HepG2 (cell line): ENCODE results near the gene TRIM2. TPM values are rescaled to one million over a fixed set of nuclear protein-coding genes. Genes with fewer than 3 reads are reported as not detected.

Experiments
- ATAD3A ChIP-seq: sonication (generic); formaldehyde crosslinking; IDR thresholded peaks from 2 replicates; pipeline ENCODE4 v1.4.0; 2020; ENCODE audit warnings: missing genetic modification reagents
- IRF2 ChIP-seq: IDR thresholded peaks from 2 replicates; pipeline ENCODE4 v1.6.1; 2018; ENCODE audit warnings: missing genetic modification reagents, missing compliant biosample characterization
- KAT8 ChIP-seq: IDR thresholded peaks from 2 replicates; pipeline ENCODE4 v1.6.1; 2016; ENCODE audit warnings: missing genetic modification reagents, missing compliant biosample characterization
- KDM3A ChIP-seq: IDR thresholded peaks from 2 replicates; pipeline ENCODE4 v1.6.1; 2018; ENCODE audit warnings: low read depth, missing compliant biosample characterization
- KMT2A ChIP-seq: sonication (generic); formaldehyde crosslinking; IDR thresholded peaks from 2 replicates; pipeline ENCODE4 v1.4.0; 2020; ENCODE audit warnings: missing genetic modification reagents
- MEIS2 ChIP-seq: sonication (generic); formaldehyde crosslinking; IDR thresholded peaks from 2 replicates; pipeline ENCODE4 v1.9.0; 2021; ENCODE audit warnings: mild to moderate bottlenecking, missing genetic modification reagents
- PHF21A ChIP-seq: sonication (generic); formaldehyde crosslinking; IDR thresholded peaks from 2 replicates; pipeline ENCODE4 v1.5.0; 2020; ENCODE audit warnings: mild to moderate bottlenecking, missing genetic modification reagents
- RXRB ChIP-seq: IDR thresholded peaks from 2 replicates; pipeline ENCODE4 v1.6.1; 2016; ENCODE audit warnings: borderline replicate concordance, missing genetic modification reagents, missing compliant biosample characterization
- TBX2 ChIP-seq: sonication (generic); formaldehyde crosslinking; IDR thresholded peaks from 2 replicates; pipeline ENCODE4 v1.5.0; 2020; ENCODE audit warnings: missing genetic modification reagents, mild to moderate bottlenecking, borderline replicate concordance
- ZFP90 ChIP-seq: sonication (generic); formaldehyde crosslinking; IDR thresholded peaks from 2 replicates; pipeline ENCODE4 v1.8.0; 2022; ENCODE audit warnings: missing genetic modification reagents, mild to moderate bottlenecking, inconsistent platforms, borderline replicate concordance
- ZNF160 ChIP-seq: sonication (generic); formaldehyde crosslinking; IDR thresholded peaks from 2 replicates; pipeline ENCODE4 v1.8.0; 2022; ENCODE audit warnings: mild to moderate bottlenecking, inconsistent platforms, missing genetic modification reagents
- ZNF17 ChIP-seq: sonication (generic); formaldehyde crosslinking; IDR thresholded peaks from 2 replicates; pipeline ENCODE4 v1.5.0; 2020; ENCODE audit warnings: mild to moderate bottlenecking, missing genetic modification reagents
- ZNF251 ChIP-seq: sonication (generic); formaldehyde crosslinking; IDR thresholded peaks from 2 replicates; pipeline ENCODE4 v1.9.0; 2021; ENCODE audit warnings: mild to moderate bottlenecking, missing genetic modification reagents
- ZNF296 ChIP-seq: sonication (generic); formaldehyde crosslinking; conservative IDR thresholded peaks from 2 replicates; pipeline ENCODE4 v1.5.0; 2020; ENCODE audit warnings: mild to moderate bottlenecking, missing genetic modification reagents
- ZNF570 ChIP-seq: sonication (generic); formaldehyde crosslinking; IDR thresholded peaks from 2 replicates; pipeline ENCODE4 v1.4.0; 2020; ENCODE audit warnings: mild to moderate bottlenecking, missing genetic modification reagents, borderline replicate concordance
- ZNF577 ChIP-seq: sonication (generic); formaldehyde crosslinking; IDR thresholded peaks from 2 replicates; pipeline ENCODE4 v1.4.0; 2020; ENCODE audit warnings: mild to moderate bottlenecking, low read depth, missing genetic modification reagents, borderline replicate concordance
- ZNF619 ChIP-seq: sonication (generic); formaldehyde crosslinking; IDR thresholded peaks from 2 replicates; pipeline ENCODE4 v1.4.0; 2020; ENCODE audit warnings: mild to moderate bottlenecking, missing genetic modification reagents
- polyA plus RNA-seq, 8 experiments: library from polyadenylated mRNA; depleted of rRNA in 3 of 8; stranded (reverse) in 7 of 8; unstranded in 1 of 8; fragments of >200 nt; fragmentation: Illumina TruSeq in 4 of 8; extraction: Trizol in 4 of 8; gene quantifications; 2 replicates each; pipeline versions ENCODE4 v1.2.1 to v1.2.3, GENCODE V29; 2011 to 2016; ENCODE audit warnings: low read depth in 4 of 8, missing spikeins in 1 of 8, mixed read lengths in 1 of 8; ENCODE audit not compliant: insufficient read depth in 1 of 8
- total RNA-seq, 5 experiments: library from RNA; depleted of rRNA; stranded (reverse); fragments of >200 nt; fragmentation: Illumina TruSeq; extraction: Trizol; gene quantifications; 2 replicates each; pipeline ENCODE4 v1.2.3, GENCODE V29; 2016; ENCODE audit warnings: low read depth in 1 of 5
- TF ChIP-seq, protein P1 (sequence below): sonication (generic); formaldehyde crosslinking; IDR thresholded peaks from 2 replicates; pipeline ENCODE4 v1.4.0; 2020; ENCODE audit warnings: missing genetic modification reagents
- TF ChIP-seq, protein P2 (sequence below): sonication (generic); formaldehyde crosslinking; IDR thresholded peaks from 2 replicates; pipeline ENCODE4 v1.5.1; 2020; ENCODE audit warnings: missing genetic modification reagents, mild to moderate bottlenecking, borderline replicate concordance
- TF ChIP-seq, protein P3 (sequence below): sonication (generic); formaldehyde crosslinking; IDR thresholded peaks from 2 replicates; pipeline ENCODE4 v1.5.0; 2020; ENCODE audit warnings: missing genetic modification reagents
- TF ChIP-seq, protein P4 (sequence below): sonication (generic); formaldehyde crosslinking; IDR thresholded peaks from 2 replicates; pipeline ENCODE4 v1.9.0; 2022; ENCODE audit warnings: low read depth, missing genetic modification reagents
- TF ChIP-seq, protein P5 (sequence below): sonication (generic); formaldehyde crosslinking; IDR thresholded peaks from 2 replicates; pipeline ENCODE4 v1.4.0; 2020; ENCODE audit warnings: missing genetic modification reagents

TRIM2 gene
- total and polyA plus RNA-seq, 2 of the 13 experiments (the other 11 are each of a cell fraction or from before 2014, with no cell fraction given) = 2.1 to 4.2 TPM

DNA sequence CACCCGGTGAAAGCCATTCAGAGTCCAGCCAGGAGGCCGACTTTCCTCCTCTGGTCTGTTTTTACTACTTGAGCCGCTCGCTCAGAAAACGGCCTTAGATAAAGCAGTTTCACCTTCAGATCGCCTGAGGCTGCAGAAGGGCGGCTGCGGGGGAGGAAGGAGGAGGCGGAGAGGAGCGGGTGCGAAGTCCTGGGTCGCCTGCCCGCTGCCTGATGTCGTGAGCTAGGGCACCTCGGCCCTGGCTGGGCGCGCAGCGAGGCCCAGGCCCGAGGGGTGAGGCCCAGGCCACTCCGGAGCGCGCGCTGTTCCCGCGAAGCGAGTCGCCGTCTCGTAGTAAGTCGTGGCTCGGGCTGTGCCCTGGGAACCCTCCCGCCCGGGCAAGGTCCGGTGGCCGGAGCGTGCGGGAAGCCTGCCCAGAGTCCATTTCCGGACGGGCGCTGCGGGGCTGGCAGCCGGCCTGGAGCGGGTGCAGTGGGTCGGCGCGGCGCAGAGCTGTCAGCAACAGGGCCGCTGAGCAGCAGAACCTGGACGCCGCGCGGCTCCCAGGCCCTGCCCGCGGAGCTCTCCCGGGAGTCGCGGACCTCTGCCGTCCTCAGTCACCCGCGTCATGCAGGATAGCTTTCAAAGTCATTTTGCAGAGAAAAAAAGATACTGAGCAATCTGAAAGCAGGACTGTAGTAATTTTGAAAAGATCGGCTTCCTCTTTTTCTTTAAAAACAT lies 18.6 kb downstream of the TRIM2 start (continued):
- TF ChIP-seq, protein P1, sequence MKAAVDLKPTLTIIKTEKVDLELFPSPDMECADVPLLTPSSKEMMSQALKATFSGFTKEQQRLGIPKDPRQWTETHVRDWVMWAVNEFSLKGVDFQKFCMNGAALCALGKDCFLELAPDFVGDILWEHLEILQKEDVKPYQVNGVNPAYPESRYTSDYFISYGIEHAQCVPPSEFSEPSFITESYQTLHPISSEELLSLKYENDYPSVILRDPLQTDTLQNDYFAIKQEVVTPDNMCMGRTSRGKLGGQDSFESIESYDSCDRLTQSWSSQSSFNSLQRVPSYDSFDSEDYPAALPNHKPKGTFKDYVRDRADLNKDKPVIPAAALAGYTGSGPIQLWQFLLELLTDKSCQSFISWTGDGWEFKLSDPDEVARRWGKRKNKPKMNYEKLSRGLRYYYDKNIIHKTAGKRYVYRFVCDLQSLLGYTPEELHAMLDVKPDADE (CRISPR knock-in tag) = no peak
- peak; percentile 91 for TF ChIP-seq ZNF296 (CRISPR knock-in tag)
- no peak for TF ChIP-seq ZNF160 (CRISPR knock-in tag)
- TF ChIP-seq ATAD3A (CRISPR knock-in tag) = no peak
- TF ChIP-seq RXRB (CRISPR knock-in tag) = no peak
- TF ChIP-seq ZNF251 (CRISPR knock-in tag) = peak; percentile 51; the same call in 1 of the 2 replicates
- no peak for TF ChIP-seq ZNF619 (CRISPR knock-in tag)
- TF ChIP-seq, protein P2, sequence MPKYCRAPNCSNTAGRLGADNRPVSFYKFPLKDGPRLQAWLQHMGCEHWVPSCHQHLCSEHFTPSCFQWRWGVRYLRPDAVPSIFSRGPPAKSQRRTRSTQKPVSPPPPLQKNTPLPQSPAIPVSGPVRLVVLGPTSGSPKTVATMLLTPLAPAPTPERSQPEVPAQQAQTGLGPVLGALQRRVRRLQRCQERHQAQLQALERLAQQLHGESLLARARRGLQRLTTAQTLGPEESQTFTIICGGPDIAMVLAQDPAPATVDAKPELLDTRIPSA (CRISPR knock-in tag) = 0 out of 2 replicates have a peak, but pooled peaks have one; percentile 39
- TF ChIP-seq TBX2 (CRISPR knock-in tag) = peak; percentile 65; the same call in 1 of the 2 replicates
- TF ChIP-seq, protein P3, sequence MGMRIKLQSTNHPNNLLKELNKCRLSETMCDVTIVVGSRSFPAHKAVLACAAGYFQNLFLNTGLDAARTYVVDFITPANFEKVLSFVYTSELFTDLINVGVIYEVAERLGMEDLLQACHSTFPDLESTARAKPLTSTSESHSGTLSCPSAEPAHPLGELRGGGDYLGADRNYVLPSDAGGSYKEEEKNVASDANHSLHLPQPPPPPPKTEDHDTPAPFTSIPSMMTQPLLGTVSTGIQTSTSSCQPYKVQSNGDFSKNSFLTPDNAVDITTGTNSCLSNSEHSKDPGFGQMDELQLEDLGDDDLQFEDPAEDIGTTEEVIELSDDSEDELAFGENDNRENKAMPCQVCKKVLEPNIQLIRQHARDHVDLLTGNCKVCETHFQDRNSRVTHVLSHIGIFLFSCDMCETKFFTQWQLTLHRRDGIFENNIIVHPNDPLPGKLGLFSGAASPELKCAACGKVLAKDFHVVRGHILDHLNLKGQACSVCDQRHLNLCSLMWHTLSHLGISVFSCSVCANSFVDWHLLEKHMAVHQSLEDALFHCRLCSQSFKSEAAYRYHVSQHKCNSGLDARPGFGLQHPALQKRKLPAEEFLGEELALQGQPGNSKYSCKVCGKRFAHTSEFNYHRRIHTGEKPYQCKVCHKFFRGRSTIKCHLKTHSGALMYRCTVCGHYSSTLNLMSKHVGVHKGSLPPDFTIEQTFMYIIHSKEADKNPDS (CRISPR knock-in tag) = no peak
- TF ChIP-seq KMT2A = peak; percentile 82
- TF ChIP-seq, protein P4, sequence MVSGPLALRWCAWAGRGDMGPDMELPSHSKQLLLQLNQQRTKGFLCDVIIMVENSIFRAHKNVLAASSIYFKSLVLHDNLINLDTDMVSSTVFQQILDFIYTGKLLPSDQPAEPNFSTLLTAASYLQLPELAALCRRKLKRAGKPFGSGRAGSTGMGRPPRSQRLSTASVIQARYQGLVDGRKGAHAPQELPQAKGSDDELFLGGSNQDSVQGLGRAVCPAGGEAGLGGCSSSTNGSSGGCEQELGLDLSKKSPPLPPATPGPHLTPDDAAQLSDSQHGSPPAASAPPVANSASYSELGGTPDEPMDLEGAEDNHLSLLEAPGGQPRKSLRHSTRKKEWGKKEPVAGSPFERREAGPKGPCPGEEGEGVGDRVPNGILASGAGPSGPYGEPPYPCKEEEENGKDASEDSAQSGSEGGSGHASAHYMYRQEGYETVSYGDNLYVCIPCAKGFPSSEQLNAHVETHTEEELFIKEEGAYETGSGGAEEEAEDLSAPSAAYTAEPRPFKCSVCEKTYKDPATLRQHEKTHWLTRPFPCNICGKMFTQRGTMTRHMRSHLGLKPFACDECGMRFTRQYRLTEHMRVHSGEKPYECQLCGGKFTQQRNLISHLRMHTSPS (CRISPR knock-in tag) = peak; percentile 86
- peak; percentile 73 for TF ChIP-seq PHF21A (CRISPR knock-in tag)
- TF ChIP-seq IRF2 = no peak
- TF ChIP-seq KAT8 (CRISPR knock-in tag) = peak; percentile 23; the same call in 1 of the 2 replicates
- TF ChIP-seq, protein P5, sequence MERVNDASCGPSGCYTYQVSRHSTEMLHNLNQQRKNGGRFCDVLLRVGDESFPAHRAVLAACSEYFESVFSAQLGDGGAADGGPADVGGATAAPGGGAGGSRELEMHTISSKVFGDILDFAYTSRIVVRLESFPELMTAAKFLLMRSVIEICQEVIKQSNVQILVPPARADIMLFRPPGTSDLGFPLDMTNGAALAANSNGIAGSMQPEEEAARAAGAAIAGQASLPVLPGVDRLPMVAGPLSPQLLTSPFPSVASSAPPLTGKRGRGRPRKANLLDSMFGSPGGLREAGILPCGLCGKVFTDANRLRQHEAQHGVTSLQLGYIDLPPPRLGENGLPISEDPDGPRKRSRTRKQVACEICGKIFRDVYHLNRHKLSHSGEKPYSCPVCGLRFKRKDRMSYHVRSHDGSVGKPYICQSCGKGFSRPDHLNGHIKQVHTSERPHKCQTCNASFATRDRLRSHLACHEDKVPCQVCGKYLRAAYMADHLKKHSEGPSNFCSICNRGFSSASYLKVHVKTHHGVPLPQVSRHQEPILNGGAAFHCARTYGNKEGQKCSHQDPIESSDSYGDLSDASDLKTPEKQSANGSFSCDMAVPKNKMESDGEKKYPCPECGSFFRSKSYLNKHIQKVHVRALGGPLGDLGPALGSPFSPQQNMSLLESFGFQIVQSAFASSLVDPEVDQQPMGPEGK (CRISPR knock-in tag) = peak; percentile 24; the same call in 1 of the 2 replicates
- no peak for TF ChIP-seq ZNF577 (CRISPR knock-in tag)
- TF ChIP-seq KDM3A (CRISPR knock-in tag) = 0 out of 2 replicates have a peak, but pooled peaks have one; percentile 30
- no peak for TF ChIP-seq ZNF570 (CRISPR knock-in tag)
- no peak for TF ChIP-seq ZNF17 (CRISPR knock-in tag)
- no peak; the same call in 1 of the 2 replicates for TF ChIP-seq MEIS2
- peak; percentile 39; the same call in 1 of the 2 replicates for TF ChIP-seq ZFP90
